GM23338 (cell line): Measurements from ENCODE around the gene SF3B2. TPM values are rescaled to one million over a fixed set of nuclear protein-coding genes. Genes with fewer than 3 reads are reported as not detected.

Experiments
- ATAC-seq: fragments of 200-7000 bp; cut with Tn5 transposase; 3 replicates; pipeline ENCODE4 v1.9.1; 2020
- DNase-seq: peaks from one replicate; pipeline ENCODE4 v3.0.0-alpha.2; 2015; ENCODE audit warnings: low spot score
- H2AFZ ChIP-seq: fragments of 200-600 bp; sonication (generic); 2 replicates; pipeline ENCODE4 v1.8.0; 2016; ENCODE audit warnings: antibody characterized with exemption, mild to moderate bottlenecking, moderate library complexity
- H3F3A ChIP-seq: fragments of 200-600 bp; sonication (generic); replicated peaks from 2 replicates; pipeline ENCODE4 v1.8.0; 2017; ENCODE audit warnings: antibody characterized with exemption, mixed run types, low read depth
- H3K27ac ChIP-seq: fragments of 200-600 bp; sonication (generic); 2 replicates; pipeline ENCODE4 v1.6.1; 2016; ENCODE audit warnings: low read depth
- H3K27me3 ChIP-seq: fragments of 200-600 bp; sonication (generic); 2 replicates; pipeline ENCODE4 v1.8.0; 2016; ENCODE audit warnings: mild to moderate bottlenecking, mixed run types, moderate library complexity; ENCODE audit not compliant: insufficient read depth
- H3K36me3 ChIP-seq: fragments of 200-600 bp; sonication (generic); 2 replicates; pipeline ENCODE4 v1.8.0; 2016; ENCODE audit warnings: mild to moderate bottlenecking; ENCODE audit not compliant: insufficient read depth
- H3K4me1 ChIP-seq: fragments of 200-600 bp; sonication (generic); 2 replicates; pipeline ENCODE4 v1.8.0; 2016; ENCODE audit warnings: mild to moderate bottlenecking, moderate library complexity; ENCODE audit not compliant: insufficient read depth
- H3K4me2 ChIP-seq: fragments of 200-600 bp; sonication (generic); 2 replicates; pipeline ENCODE4 v1.7.1; 2017; ENCODE audit warnings: mixed run types
- H3K4me3 ChIP-seq: fragments of 200-600 bp; sonication (generic); 2 replicates; pipeline ENCODE4 v1.6.1; 2016; ENCODE audit warnings: mixed run types
- H3K79me2 ChIP-seq: fragments of 200-600 bp; sonication (generic); replicated peaks from 2 replicates; pipeline ENCODE4 v1.8.0; 2017; ENCODE audit warnings: mild to moderate bottlenecking; ENCODE audit not compliant: insufficient read depth
- H3K9me2 ChIP-seq: fragments of 200-600 bp; sonication (generic); 2 replicates; pipeline ENCODE4 v1.8.0; 2017; ENCODE audit not compliant: insufficient read depth
- H4K20me1 ChIP-seq: fragments of 200-600 bp; sonication (generic); replicated peaks from 2 replicates; pipeline ENCODE4 v1.8.0; 2017; ENCODE audit warnings: mild to moderate bottlenecking; ENCODE audit not compliant: insufficient read depth
- H3K27ac Mint-ChIP-seq: 2 replicates; pipeline ENCODE4 v1.8.0; 2020; ENCODE audit warnings: inconsistent platforms, mild to moderate bottlenecking, moderate library complexity, mixed read lengths
- H3K27me3 Mint-ChIP-seq: 3 replicates; pipeline ENCODE4 v1.8.0; 2022; ENCODE audit warnings: low read depth, mild to moderate bottlenecking, moderate library complexity, mixed read lengths, inconsistent platforms; ENCODE audit not compliant: insufficient read depth, poor library complexity
- H3K36me3 Mint-ChIP-seq: 3 replicates; pipeline ENCODE4 v1.8.0; 2021; ENCODE audit warnings: low read depth, mild to moderate bottlenecking, inconsistent platforms, moderate library complexity, mixed read lengths
- H3K4me1 Mint-ChIP-seq: 3 replicates; pipeline ENCODE4 v1.8.0; 2020; ENCODE audit warnings: mild to moderate bottlenecking, inconsistent platforms, mixed read lengths
- H3K4me3 Mint-ChIP-seq: 3 replicates; pipeline ENCODE4 v1.8.0; 2021; ENCODE audit warnings: moderate library complexity, mild to moderate bottlenecking, inconsistent platforms, mixed read lengths
- H3K9me3 Mint-ChIP-seq: 3 replicates; pipeline ENCODE4 v1.8.0; 2020; ENCODE audit warnings: moderate library complexity, mild to moderate bottlenecking, inconsistent platforms, mixed read lengths
- CREB1 ChIP-seq: fragments of 250-450 bp; sonication (Bioruptor Pico); IDR thresholded peaks from 2 replicates; pipeline ENCODE4 v1.5.0; 2020; ENCODE audit warnings: low read depth, mild to moderate bottlenecking, moderate library complexity
- CTCF ChIP-seq, 2 experiments: fragments of 200-600 bp in 1 of 2; sonication (generic) in 1 of 2; conservative IDR thresholded peaks; 2 replicates each; pipeline versions ENCODE4 v1.5.1 to v1.6.1; 2016 to 2017; ENCODE audit warnings: antibody characterized with exemption in 2 of 2, low read depth in 2 of 2, mild to moderate bottlenecking in 2 of 2, moderate library complexity in 1 of 2
- EZH2 ChIP-seq: fragments of 200-600 bp; sonication (generic); IDR thresholded peaks from one replicate; pipeline ENCODE4 v1.8.0; 2017; ENCODE audit warnings: antibody characterized with exemption, mild to moderate bottlenecking, low read depth; ENCODE audit not compliant: unreplicated experiment
- EZH2phosphoT487 ChIP-seq: fragments of 200-600 bp; sonication (generic); IDR thresholded peaks from one replicate; pipeline ENCODE4 v1.8.1; 2018; ENCODE audit warnings: antibody characterized with exemption; ENCODE audit not compliant: unreplicated experiment
- JUNB ChIP-seq: IDR thresholded peaks from one replicate; pipeline ENCODE4 v1.6.1; 2016; ENCODE audit warnings: antibody characterized with exemption; ENCODE audit not compliant: unreplicated experiment
- NANOG ChIP-seq: IDR thresholded peaks from 2 replicates; pipeline ENCODE4 v1.6.1; 2016; ENCODE audit warnings: antibody characterized with exemption, borderline replicate concordance
- POLR2AphosphoS5 ChIP-seq: IDR thresholded peaks from 2 replicates; pipeline ENCODE4 v1.6.1; 2016; ENCODE audit warnings: antibody characterized with exemption, low read depth
- STAT1 ChIP-seq: IDR thresholded peaks from one replicate; pipeline ENCODE4 v1.6.1; 2016; ENCODE audit warnings: antibody characterized with exemption; ENCODE audit not compliant: unreplicated experiment
- ZNF114 ChIP-seq: fragments of 250-450 bp; sonication (Bioruptor Pico); IDR thresholded peaks from 2 replicates; pipeline ENCODE4 v1.5.0; 2020; ENCODE audit warnings: mild to moderate bottlenecking, moderate library complexity
- ZNF331 ChIP-seq: fragments of 250-450 bp; sonication (Bioruptor Pico); IDR thresholded peaks from 2 replicates; pipeline ENCODE4 v1.5.0; 2020; ENCODE audit warnings: low read depth, mild to moderate bottlenecking, moderate library complexity
- ZNF462 ChIP-seq: fragments of 250-450 bp; sonication (Bioruptor Pico); IDR thresholded peaks from 2 replicates; pipeline ENCODE4 v1.5.0; 2020; ENCODE audit warnings: mild to moderate bottlenecking, moderate library complexity
- polyA plus RNA-seq: library from polyadenylated mRNA; unstranded; fragments of >200 nt; fragmentation: Nextera tagmentation; extraction: Ambion mirVana; gene quantifications from 2 replicates; pipeline ENCODE4 v1.2.1, GENCODE V29; 2016
- total RNA-seq: library from RNA; depleted of rRNA; stranded (reverse); fragments of >200 nt; shearing (Covaris generic); gene quantifications from 2 replicates; pipeline ENCODE4 v1.2.3, GENCODE V29; 2014
- TF ChIP-seq, protein P1 (sequence below): IDR thresholded peaks from 2 replicates; pipeline ENCODE4 v1.6.1; 2016; ENCODE audit warnings: antibody characterized with exemption
- TF ChIP-seq, protein P2 (sequence below): IDR thresholded peaks from one replicate; pipeline ENCODE4 v1.6.1; 2018; ENCODE audit warnings: antibody characterized with exemption; ENCODE audit not compliant: unreplicated experiment

SF3B2 gene
- total and polyA plus RNA-seq, 2 experiments from 2014 or later: 173 to 180 TPM

GRCh38 chr11:66044757-66045156, 7.4 kb upstream of the SF3B2 start:
- peaks cover 24% of the 10 kb centered on the region for H3K36me3 Mint-ChIP-seq
- H3K4me3 Mint-ChIP-seq: no peak overlapping the region; the same call in 2 of the 3 replicates
- H3K27ac ChIP-seq: no peak overlapping the region
- H3K4me3 ChIP-seq: no peak overlapping the region
- ATAC-seq (no peak), DNase-seq (no peak)
- H3K27me3 Mint-ChIP-seq: peaks cover 6% of the 10 kb centered on the region
- H2AFZ ChIP-seq: no peak overlapping the region
- H3K4me1 ChIP-seq: peaks cover 7% of the 10 kb centered on the region; the same call in 1 of the 2 replicates
- peaks cover 30% of the 10 kb centered on the region for H3K4me1 Mint-ChIP-seq
- H3K27me3 ChIP-seq: no peaks in the 10 kb centered on the region
- no peaks in the 10 kb centered on the region for H3K36me3 ChIP-seq
- no peaks in the 10 kb centered on the region; the same call in 2 of the 3 replicates for H3K9me3 Mint-ChIP-seq
- peak overlapping the region; percentile 76; the same call in 1 of the 2 replicates for H3K27ac Mint-ChIP-seq
- no peak overlapping the region for H3K4me2 ChIP-seq
- H4K20me1 ChIP-seq: no peaks in the 10 kb centered on the region; the same call in none of the 2 replicates
- H3F3A ChIP-seq: peaks cover 8% of the 10 kb centered on the region; the same call in 1 of the 2 replicates
- 0 out of 2 replicates have a peak, but pooled peaks cover 4% of the 10 kb centered on the region for H3K79me2 ChIP-seq
- no peak for TF ChIP-seq ZNF462 (CRISPR knock-in tag)
- TF ChIP-seq CREB1: no peak
- no peak for TF ChIP-seq STAT1
- no peak for TF ChIP-seq EZH2phosphoT487
- TF ChIP-seq ZNF114 (CRISPR knock-in tag): no peak
- TF ChIP-seq, protein P1, sequence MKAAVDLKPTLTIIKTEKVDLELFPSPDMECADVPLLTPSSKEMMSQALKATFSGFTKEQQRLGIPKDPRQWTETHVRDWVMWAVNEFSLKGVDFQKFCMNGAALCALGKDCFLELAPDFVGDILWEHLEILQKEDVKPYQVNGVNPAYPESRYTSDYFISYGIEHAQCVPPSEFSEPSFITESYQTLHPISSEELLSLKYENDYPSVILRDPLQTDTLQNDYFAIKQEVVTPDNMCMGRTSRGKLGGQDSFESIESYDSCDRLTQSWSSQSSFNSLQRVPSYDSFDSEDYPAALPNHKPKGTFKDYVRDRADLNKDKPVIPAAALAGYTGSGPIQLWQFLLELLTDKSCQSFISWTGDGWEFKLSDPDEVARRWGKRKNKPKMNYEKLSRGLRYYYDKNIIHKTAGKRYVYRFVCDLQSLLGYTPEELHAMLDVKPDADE: no peak
- no peak for TF ChIP-seq EZH2
- no peak for TF ChIP-seq NANOG
- TF ChIP-seq ZNF331 (CRISPR knock-in tag): no peak
- TF ChIP-seq JUNB: no peak
- TF ChIP-seq, protein P2, sequence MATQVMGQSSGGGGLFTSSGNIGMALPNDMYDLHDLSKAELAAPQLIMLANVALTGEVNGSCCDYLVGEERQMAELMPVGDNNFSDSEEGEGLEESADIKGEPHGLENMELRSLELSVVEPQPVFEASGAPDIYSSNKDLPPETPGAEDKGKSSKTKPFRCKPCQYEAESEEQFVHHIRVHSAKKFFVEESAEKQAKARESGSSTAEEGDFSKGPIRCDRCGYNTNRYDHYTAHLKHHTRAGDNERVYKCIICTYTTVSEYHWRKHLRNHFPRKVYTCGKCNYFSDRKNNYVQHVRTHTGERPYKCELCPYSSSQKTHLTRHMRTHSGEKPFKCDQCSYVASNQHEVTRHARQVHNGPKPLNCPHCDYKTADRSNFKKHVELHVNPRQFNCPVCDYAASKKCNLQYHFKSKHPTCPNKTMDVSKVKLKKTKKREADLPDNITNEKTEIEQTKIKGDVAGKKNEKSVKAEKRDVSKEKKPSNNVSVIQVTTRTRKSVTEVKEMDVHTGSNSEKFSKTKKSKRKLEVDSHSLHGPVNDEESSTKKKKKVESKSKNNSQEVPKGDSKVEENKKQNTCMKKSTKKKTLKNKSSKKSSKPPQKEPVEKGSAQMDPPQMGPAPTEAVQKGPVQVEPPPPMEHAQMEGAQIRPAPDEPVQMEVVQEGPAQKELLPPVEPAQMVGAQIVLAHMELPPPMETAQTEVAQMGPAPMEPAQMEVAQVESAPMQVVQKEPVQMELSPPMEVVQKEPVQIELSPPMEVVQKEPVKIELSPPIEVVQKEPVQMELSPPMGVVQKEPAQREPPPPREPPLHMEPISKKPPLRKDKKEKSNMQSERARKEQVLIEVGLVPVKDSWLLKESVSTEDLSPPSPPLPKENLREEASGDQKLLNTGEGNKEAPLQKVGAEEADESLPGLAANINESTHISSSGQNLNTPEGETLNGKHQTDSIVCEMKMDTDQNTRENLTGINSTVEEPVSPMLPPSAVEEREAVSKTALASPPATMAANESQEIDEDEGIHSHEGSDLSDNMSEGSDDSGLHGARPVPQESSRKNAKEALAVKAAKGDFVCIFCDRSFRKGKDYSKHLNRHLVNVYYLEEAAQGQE: no peak
- TF ChIP-seq CTCF (conservative IDR thresholded peaks at IDR 0.05; ENCODE audit: low read depth in 2 of 2): no peak
- TF ChIP-seq POLR2AphosphoS5: no peak
- no peaks in the 10 kb centered on the region for H3K9me2 ChIP-seq
